ENCODE measurements around the gene KCNQ5.

Gene KCNQ5

GRCh38 chr6:72616406-72617015 is 5.4 kb upstream of the KCNQ5 start:
- no peak overlapping the region for H3K4me3 ChIP-seq (ENCODE audit: low read length)
- TF ChIP-seq, protein P1, sequence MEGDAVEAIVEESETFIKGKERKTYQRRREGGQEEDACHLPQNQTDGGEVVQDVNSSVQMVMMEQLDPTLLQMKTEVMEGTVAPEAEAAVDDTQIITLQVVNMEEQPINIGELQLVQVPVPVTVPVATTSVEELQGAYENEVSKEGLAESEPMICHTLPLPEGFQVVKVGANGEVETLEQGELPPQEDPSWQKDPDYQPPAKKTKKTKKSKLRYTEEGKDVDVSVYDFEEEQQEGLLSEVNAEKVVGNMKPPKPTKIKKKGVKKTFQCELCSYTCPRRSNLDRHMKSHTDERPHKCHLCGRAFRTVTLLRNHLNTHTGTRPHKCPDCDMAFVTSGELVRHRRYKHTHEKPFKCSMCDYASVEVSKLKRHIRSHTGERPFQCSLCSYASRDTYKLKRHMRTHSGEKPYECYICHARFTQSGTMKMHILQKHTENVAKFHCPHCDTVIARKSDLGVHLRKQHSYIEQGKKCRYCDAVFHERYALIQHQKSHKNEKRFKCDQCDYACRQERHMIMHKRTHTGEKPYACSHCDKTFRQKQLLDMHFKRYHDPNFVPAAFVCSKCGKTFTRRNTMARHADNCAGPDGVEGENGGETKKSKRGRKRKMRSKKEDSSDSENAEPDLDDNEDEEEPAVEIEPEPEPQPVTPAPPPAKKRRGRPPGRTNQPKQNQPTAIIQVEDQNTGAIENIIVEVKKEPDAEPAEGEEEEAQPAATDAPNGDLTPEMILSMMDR (IDR thresholded peaks at IDR 0.05; ENCODE audit: insufficient read depth, low read depth, low read length, missing control alignments), result peak; percentile 59
- DNase-seq (ENCODE audit: low read depth), result peak; percentile 54

- no peak overlapping the region for H3K4me3 ChIP-seq (ENCODE audit: low read length)
- TF ChIP-seq, protein P1 (IDR thresholded peaks at IDR 0.05; ENCODE audit: insufficient read depth, low read depth, low read length, missing control alignments), result no peak
- DNase-seq (ENCODE audit: low read depth), result no peak
Measured at GRCh38 chr6:72617721-72618120, 4.1 kb upstream of the KCNQ5 start.

DNA sequence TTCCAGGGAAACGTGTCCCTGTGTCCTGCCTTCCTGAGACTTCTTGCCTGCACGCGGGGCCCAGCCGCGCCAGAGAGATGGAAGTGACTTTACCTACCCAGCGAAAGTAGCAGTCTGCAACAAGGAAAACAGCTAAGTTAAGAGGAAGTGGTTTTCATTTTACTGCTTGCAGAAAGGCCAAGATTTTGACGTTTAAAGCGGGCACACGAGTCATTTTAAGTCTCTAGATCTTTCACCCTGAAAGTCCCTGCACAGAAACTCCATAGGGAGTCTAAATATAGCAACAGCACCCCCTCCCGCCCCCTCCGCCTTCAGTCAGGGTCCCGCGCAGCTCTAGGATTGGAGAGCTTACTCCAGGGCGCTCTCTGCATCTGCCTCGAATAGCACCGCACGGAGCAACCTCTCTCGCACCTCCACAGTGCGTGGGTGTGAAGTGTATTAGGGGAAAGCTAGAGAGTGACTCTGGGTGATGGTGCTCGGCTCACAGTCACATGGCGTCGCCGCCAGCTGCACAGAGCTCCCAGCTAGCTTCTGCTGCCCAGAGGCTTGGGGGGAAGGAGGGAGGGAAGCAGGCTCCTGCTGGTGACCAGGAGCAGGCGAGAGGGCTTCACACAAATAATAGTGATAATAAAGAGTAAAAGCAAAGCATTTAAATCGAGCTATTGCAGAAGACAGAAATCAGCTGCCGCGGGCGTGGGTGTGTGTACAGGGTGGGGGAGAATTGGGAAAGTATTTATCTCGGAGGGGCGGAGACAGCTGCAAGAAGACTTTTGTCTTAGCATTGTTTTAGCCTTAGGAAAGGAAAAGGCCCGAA is 1.8 kb upstream of the KCNQ5 start:
- DNase-seq (ENCODE audit: low read depth), result no peak
- TF ChIP-seq, protein P1 (IDR thresholded peaks at IDR 0.05; ENCODE audit: insufficient read depth, low read depth, low read length, missing control alignments), result no peak
- H3K4me3 ChIP-seq (ENCODE audit: low read length), result no peak overlapping the region

DNA sequence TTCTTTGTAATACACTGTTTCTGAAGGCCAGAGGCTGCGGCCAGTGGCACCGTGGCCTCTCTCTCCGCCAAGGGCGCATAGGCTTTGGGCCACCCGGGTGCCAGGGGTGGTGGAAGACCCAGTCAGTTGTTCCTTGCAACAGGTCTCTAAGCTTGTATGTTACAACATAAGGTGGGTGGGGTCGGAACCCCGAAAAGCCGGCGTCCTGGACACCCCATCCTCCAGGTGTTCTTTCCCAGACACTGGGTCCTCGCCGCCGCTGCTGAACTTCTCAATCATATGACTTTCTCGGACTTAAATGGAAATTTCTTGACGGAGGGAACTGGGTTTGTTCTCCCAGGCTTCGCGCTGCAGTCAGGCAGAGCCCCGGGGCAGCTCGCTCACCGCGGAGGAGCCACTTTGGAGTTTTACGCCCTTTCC is 983 bp upstream of the KCNQ5 start:
- TF ChIP-seq, protein P1 (IDR thresholded peaks at IDR 0.05; ENCODE audit: insufficient read depth, low read depth, low read length, missing control alignments), result no peak
- peak overlapping the region; percentile 68 for H3K4me3 ChIP-seq (ENCODE audit: low read length)
- no peak for DNase-seq (ENCODE audit: low read depth)

DNA sequence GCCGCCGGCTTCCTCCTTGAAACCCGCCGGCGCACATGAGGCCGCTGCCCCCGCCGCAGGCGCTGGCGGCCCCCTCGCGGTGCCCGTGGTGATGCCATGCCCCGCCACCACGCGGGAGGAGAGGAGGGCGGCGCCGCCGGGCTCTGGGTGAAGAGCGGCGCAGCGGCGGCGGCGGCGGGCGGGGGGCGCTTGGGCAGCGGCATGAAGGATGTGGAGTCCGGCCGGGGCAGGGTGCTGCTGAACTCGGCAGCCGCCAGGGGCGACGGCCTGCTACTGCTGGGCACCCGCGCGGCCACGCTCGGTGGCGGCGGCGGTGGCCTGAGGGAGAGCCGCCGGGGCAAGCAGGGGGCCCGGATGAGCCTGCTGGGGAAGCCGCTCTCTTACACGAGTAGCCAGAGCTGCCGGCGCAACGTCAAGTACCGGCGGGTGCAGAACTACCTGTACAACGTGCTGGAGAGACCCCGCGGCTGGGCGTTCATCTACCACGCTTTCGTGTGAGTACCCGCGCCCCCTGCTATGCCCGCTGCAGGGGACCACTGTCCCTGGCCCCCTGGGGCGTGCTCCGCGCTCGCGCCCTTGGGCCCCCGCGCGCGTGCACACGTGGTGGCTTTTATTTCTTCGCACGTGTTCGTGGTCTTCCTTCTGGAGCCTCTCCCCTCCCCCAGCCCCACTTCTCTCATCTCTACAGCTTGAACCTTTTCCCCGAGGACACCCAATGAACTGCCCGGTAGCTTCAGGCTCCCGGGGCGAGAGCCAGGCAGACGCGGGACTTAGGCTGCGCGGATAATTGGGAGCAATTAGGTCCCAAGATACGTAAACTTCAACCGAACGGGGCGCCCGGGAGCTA is 453 bp downstream of the KCNQ5 start:
- TF ChIP-seq, protein P1 (IDR thresholded peaks at IDR 0.05; ENCODE audit: insufficient read depth, low read depth, low read length, missing control alignments), result peak; percentile 23
- peak; percentile 39 for DNase-seq (ENCODE audit: low read depth)
- H3K4me3 ChIP-seq (ENCODE audit: low read length), result peak overlapping the region; percentile 68

DNA sequence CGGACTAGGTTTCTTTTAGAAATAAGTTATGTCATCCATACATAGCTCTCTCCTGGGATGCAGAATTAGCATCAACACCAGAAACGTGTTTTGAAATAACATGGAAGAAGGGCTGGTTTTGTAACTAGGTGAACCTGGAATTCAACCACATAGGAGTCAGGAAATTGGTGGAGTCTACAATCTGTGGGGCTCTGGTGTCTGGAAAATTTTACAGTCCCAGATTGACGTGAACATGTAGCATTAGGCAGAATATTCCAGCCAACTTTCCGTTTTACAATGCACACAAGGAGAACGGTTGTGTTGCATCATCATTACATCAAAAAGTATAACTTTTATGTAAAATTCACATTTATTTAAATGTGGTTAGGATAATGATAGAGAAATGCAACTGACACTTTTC is 1.9 kb downstream of the KCNQ5 start:
- no peak overlapping the region for H3K4me3 ChIP-seq (ENCODE audit: low read length)
- TF ChIP-seq, protein P1 (IDR thresholded peaks at IDR 0.05; ENCODE audit: insufficient read depth, low read depth, low read length, missing control alignments), result no peak
- DNase-seq (ENCODE audit: low read depth), result no peak

Measured in epithelial cell of esophagus (primary cell).